ENCODE data around the gene SERTAD2. TPM values are rescaled to one million over a fixed set of nuclear protein-coding genes. Genes with fewer than 3 reads are reported as not detected.
A peak's percentile ranks its signal among the peaks of the same experiment; 100 is the strongest.

SERTAD2 gene
- total RNA-seq, 2 experiments from 2014 or later = 50.5 to 54.1 TPM

DNA sequence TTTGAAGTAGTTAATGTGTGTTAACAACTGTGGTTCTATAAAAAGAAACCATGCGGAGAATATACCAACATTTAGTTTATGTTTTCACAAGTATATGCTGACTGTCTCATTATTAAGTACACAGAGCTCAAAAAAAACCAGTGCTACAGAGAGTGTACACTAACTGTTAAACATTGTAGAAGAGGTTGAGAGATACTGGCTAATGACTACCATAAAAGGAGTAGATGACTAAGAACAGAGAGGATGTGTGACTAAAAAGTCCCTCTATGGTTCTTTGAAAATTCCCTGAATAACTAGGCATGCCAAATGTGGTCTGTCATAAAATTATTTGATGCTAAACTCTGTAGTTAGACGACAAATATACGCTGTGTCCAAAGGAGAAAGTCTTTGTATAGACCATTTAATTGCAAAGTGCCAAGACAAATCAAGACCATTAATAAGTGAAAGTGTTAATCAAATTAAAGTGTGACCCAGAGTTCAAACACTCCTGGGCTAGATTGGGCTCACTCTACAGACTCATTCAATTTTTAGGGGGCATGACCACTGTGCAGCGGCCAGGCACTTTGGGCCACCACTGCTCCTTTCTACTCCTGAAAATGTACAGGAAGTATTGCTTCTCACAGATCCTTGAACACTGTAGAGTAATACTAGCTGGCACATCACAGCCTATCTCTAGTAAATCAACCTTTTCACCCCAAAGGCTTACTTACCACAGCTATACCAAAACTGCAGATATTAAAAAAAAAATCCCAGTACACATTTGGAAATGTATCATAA is 45.1 kb upstream of the SERTAD2 start:
- Mint-ChIP-seq H3K27ac (no peak overlapping the region), H3K9me3 (no peaks in the 10 kb centered on the region), H3K4me1 (ENCODE audit: low read depth) (peaks cover 49% of the 10 kb centered on the region), H3K4me3 (no peak overlapping the region), H3K27me3 (no peaks in the 10 kb centered on the region), H3K36me3 (ENCODE audit: low read depth) (no peaks in the 10 kb centered on the region)
- POLR2A ChIA-PET = no interaction called here
- TF ChIP-seq, protein P1, sequence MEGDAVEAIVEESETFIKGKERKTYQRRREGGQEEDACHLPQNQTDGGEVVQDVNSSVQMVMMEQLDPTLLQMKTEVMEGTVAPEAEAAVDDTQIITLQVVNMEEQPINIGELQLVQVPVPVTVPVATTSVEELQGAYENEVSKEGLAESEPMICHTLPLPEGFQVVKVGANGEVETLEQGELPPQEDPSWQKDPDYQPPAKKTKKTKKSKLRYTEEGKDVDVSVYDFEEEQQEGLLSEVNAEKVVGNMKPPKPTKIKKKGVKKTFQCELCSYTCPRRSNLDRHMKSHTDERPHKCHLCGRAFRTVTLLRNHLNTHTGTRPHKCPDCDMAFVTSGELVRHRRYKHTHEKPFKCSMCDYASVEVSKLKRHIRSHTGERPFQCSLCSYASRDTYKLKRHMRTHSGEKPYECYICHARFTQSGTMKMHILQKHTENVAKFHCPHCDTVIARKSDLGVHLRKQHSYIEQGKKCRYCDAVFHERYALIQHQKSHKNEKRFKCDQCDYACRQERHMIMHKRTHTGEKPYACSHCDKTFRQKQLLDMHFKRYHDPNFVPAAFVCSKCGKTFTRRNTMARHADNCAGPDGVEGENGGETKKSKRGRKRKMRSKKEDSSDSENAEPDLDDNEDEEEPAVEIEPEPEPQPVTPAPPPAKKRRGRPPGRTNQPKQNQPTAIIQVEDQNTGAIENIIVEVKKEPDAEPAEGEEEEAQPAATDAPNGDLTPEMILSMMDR (IDR thresholded peaks at IDR 0.05) = no peak
- intact Hi-C loops (cut with DNase I, micrococcal nuclease) = no loop called here
- H3K36me3 ChIP-seq (ENCODE audit: insufficient read depth, low read length) = no peaks in the 10 kb centered on the region
- DNase-seq (peak in 3 of 14 experiments; percentile 27 to 48 (median 42)), ATAC-seq (ENCODE audit: poor library complexity) (peak; percentile 49)
- no peaks in the 10 kb centered on the region for H3K27me3 ChIP-seq (ENCODE audit: control insufficient read depth in 1 of 2, insufficient read depth in 2 of 2, low read length in 2 of 2)
- peaks cover 16% of the 10 kb centered on the region for H3K4me1 ChIP-seq (ENCODE audit: insufficient read depth, low read length)
- no peaks in the 10 kb centered on the region for H3K9me3 ChIP-seq (ENCODE audit: control insufficient read depth in 1 of 2, insufficient read depth in 1 of 2, low read length in 2 of 2)
- H3K4me3 ChIP-seq (ENCODE audit: low read length) = no peak overlapping the region
- CTCF ChIA-PET = no interaction called here
- no peak overlapping the region for H3K27ac ChIP-seq (ENCODE audit: low read depth in 1 of 2, low read length in 2 of 2)

DNA sequence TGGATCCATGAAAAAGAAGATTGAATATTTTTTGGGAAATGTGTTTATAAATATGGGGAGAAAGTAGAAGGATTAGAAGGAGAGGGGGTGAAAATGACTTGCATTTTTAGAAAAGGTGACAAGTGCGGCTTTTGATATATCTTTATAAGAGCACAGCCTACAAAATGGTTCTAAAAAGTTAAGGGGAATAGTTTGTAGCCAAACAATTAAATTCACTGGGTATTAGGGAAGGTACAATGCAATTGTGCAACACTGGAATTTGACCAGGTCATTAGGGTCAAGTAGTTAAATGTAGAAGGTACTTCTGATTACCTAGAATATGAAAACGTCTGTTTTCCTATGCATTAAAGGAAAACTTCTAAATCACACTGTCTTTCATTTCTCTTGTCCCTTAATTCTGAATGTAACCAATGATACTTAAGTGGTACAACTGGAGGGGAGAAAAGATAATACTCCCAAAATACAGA is 44.5 kb upstream of the SERTAD2 start:
- no peak overlapping the region for H3K4me3 ChIP-seq (ENCODE audit: low read length)
- ATAC-seq (ENCODE audit: poor library complexity) (no peak), DNase-seq (no peak)
- H3K36me3 Mint-ChIP-seq (ENCODE audit: low read depth) = no peaks in the 10 kb centered on the region
- peaks cover 16% of the 10 kb centered on the region for H3K4me1 ChIP-seq (ENCODE audit: insufficient read depth, low read length)
- H3K9me3 Mint-ChIP-seq = no peaks in the 10 kb centered on the region
- H3K9me3 ChIP-seq (ENCODE audit: control insufficient read depth in 1 of 2, insufficient read depth in 1 of 2, low read length in 2 of 2) = no peaks in the 10 kb centered on the region
- no peaks in the 10 kb centered on the region for H3K36me3 ChIP-seq (ENCODE audit: insufficient read depth, low read length)
- H3K27me3 Mint-ChIP-seq = no peaks in the 10 kb centered on the region
- no peaks in the 10 kb centered on the region for H3K27me3 ChIP-seq (ENCODE audit: control insufficient read depth in 1 of 2, insufficient read depth in 2 of 2, low read length in 2 of 2)
- peaks cover 49% of the 10 kb centered on the region for H3K4me1 Mint-ChIP-seq (ENCODE audit: low read depth)
- ChIA-PET CTCF (no interaction called here), POLR2A (no interaction called here)
- no peak overlapping the region for H3K27ac Mint-ChIP-seq
- H3K27ac ChIP-seq (ENCODE audit: low read depth in 1 of 2, low read length in 2 of 2) = no peak overlapping the region
- TF ChIP-seq, protein P1 (IDR thresholded peaks at IDR 0.05) = no peak
- H3K4me3 Mint-ChIP-seq = no peak overlapping the region
- intact Hi-C loops (cut with DNase I, micrococcal nuclease) = no loop called here

DNA sequence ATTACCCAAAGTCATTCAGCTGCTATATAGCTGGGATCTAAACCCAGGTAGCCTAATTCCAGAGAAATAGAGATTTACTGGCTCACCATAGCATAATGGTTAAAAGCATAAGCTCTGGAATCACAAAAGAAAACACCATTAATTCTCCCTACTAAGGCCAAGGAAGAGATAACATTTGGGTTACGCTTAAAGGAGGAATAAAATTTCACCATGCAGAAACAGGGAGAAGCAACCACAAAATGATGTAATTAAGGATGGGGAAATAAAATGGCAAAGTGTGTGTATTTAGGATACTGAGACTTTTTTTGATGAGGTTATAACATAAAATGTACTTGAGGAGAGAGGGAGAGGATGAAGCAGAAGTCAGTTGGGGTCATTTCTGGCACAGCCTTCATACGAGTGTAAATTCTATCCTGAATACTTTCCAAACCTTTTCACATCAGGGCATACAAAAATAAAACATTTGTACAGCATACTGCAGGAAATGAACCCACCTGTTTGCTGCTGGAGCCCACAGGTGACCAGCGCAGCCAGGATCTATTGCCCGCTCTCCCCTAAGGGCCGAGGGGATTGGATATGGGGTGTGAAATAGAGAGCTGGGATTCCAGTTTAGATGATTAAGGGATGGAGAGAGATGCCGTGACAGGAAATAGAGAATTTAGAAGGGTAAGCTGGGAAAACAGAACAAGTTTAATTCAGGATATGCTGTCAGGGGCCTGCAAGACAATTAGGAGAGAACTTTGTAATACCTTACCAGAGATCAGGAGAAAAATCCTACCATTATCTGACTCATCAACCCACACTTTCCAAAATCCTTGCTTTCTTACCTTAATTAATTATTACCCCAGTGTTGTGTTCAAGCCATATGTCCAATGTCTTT is 43.8 kb upstream of the SERTAD2 start:
- ChIA-PET CTCF (interaction anchor here (2.1 kb wide), 1 partner anchor 51 kb away, joined by 8 read pairs; no protein-coding TSS in a partner anchor), POLR2A (interaction anchor here (1.3 to 2.5 kb wide), 4 partner anchors 18 to 54 kb away, joined by 3 to 17 read pairs (median 10); partner anchors contain the start of gene SERTAD2)
- TF ChIP-seq, protein P1 (IDR thresholded peaks at IDR 0.05) = no peak
- H3K27ac ChIP-seq (ENCODE audit: low read depth in 1 of 2, low read length in 2 of 2) = no peak overlapping the region
- H3K4me1 Mint-ChIP-seq (ENCODE audit: low read depth) = peaks cover 49% of the 10 kb centered on the region
- no peaks in the 10 kb centered on the region for H3K27me3 ChIP-seq (ENCODE audit: control insufficient read depth in 1 of 2, insufficient read depth in 2 of 2, low read length in 2 of 2)
- no peak overlapping the region for H3K27ac Mint-ChIP-seq
- H3K27me3 Mint-ChIP-seq = no peaks in the 10 kb centered on the region
- no peaks in the 10 kb centered on the region for H3K9me3 ChIP-seq (ENCODE audit: control insufficient read depth in 1 of 2, insufficient read depth in 1 of 2, low read length in 2 of 2)
- H3K4me3 ChIP-seq (ENCODE audit: low read length) = no peak overlapping the region
- no peaks in the 10 kb centered on the region for H3K9me3 Mint-ChIP-seq
- H3K4me3 Mint-ChIP-seq = no peak overlapping the region
- no peaks in the 10 kb centered on the region for H3K36me3 ChIP-seq (ENCODE audit: insufficient read depth, low read length)
- ATAC-seq (ENCODE audit: poor library complexity) (no peak), DNase-seq (no peak)
- intact Hi-C loops (cut with DNase I, micrococcal nuclease) = no loop called here
- H3K36me3 Mint-ChIP-seq (ENCODE audit: low read depth) = no peaks in the 10 kb centered on the region
- H3K4me1 ChIP-seq (ENCODE audit: insufficient read depth, low read length) = peaks cover 16% of the 10 kb centered on the region
